Measurements from ENCODE around the gene HLA-B. TPM values are rescaled to one million over a fixed set of nuclear protein-coding genes. Genes with fewer than 3 reads are reported as not detected.

Gene HLA-B
- total RNA-seq, 1 experiment from 2014 or later, result 124 TPM

GRCh38 chr6:31351401-31352309, 5.3 kb downstream of the HLA-B start (continued):
- TF ChIP-seq ESRRA (CRISPR knock-in tag; IDR thresholded peaks at IDR 0.05; ENCODE audit: borderline replicate concordance) (no peak), ZNF416 (CRISPR knock-in tag; IDR thresholded peaks at IDR 0.05) (no peak), USF1 (CRISPR knock-in tag; IDR thresholded peaks at IDR 0.05) (no peak)

- H3K27me3 Mint-ChIP-seq (ENCODE audit: low read depth), result peaks cover 49% of the 10 kb centered on the region
- H3K9me3 Mint-ChIP-seq, result no peaks in the 10 kb centered on the region
- ATAC-seq (no peak), DNase-seq (ENCODE audit: low spot score) (no peak)
- peaks cover 14% of the 10 kb centered on the region for H3K4me1 Mint-ChIP-seq
- H3K36me3 Mint-ChIP-seq, result peaks cover 17% of the 10 kb centered on the region
- TF ChIP-seq TEAD4 (CRISPR knock-in tag; IDR thresholded peaks at IDR 0.05), result no peak
- TF ChIP-seq CREM (CRISPR knock-in tag; IDR thresholded peaks at IDR 0.05), result no peak
- no peak for TF ChIP-seq ZNF532 (CRISPR knock-in tag; IDR thresholded peaks at IDR 0.05; ENCODE audit: borderline replicate concordance)
- TF ChIP-seq SOX15 (CRISPR knock-in tag; IDR thresholded peaks at IDR 0.05), result no peak
- no peak for TF ChIP-seq CREB1 (CRISPR knock-in tag; IDR thresholded peaks at IDR 0.05)
- no peak for TF ChIP-seq MXD4 (CRISPR knock-in tag; IDR thresholded peaks at IDR 0.05; ENCODE audit: borderline replicate concordance)
- no peak for TF ChIP-seq NR1H2 (CRISPR knock-in tag; IDR thresholded peaks at IDR 0.05)
- TF ChIP-seq ESRRA (CRISPR knock-in tag; IDR thresholded peaks at IDR 0.05; ENCODE audit: borderline replicate concordance), result no peak
- TF ChIP-seq PRDM15 (CRISPR knock-in tag; IDR thresholded peaks at IDR 0.05), result no peak
- H3K4me3 Mint-ChIP-seq, result no peak overlapping the region
- H3K27ac Mint-ChIP-seq, result no peak overlapping the region
- ChIA-PET POLR2A (no interaction called here), CTCF (no interaction called here)
Observed at GRCh38 chr6:31351033-31351380, 6.0 kb downstream of the HLA-B start.

GRCh38 chr6:31350196-31351032, 6.6 kb downstream of the HLA-B start:
- ChIA-PET POLR2A (no interaction called here), CTCF (no interaction called here)
- ATAC-seq (no peak), DNase-seq (ENCODE audit: low spot score) (no peak)
- Mint-ChIP-seq H3K4me3 (no peak overlapping the region), H3K27ac (no peak overlapping the region), H3K36me3 (peaks cover 14% of the 10 kb centered on the region), H3K9me3 (no peaks in the 10 kb centered on the region), H3K27me3 (ENCODE audit: low read depth) (peaks cover 43% of the 10 kb centered on the region), H3K4me1 (peaks cover 15% of the 10 kb centered on the region)
- TF ChIP-seq EMX1 (CRISPR knock-in tag; IDR thresholded peaks at IDR 0.05) (no peak), ATF3 (CRISPR knock-in tag; conservative IDR thresholded peaks at IDR 0.05) (no peak), E2F5 (CRISPR knock-in tag; IDR thresholded peaks at IDR 0.05) (no peak), OVOL2 (CRISPR knock-in tag; IDR thresholded peaks at IDR 0.05; ENCODE audit: borderline replicate concordance) (no peak), ERG (CRISPR knock-in tag; IDR thresholded peaks at IDR 0.05) (no peak), JUN (CRISPR knock-in tag; IDR thresholded peaks at IDR 0.05) (no peak), ZNF232 (CRISPR knock-in tag; IDR thresholded peaks at IDR 0.05) (no peak), TP53 (CRISPR knock-in tag; IDR thresholded peaks at IDR 0.05) (no peak), USF2 (CRISPR knock-in tag; IDR thresholded peaks at IDR 0.05) (no peak)
